C4-2B (cell line): ENCODE measurements around the gene GARNL3.

ENCODE experiments used
- CTCF ChIP-seq: fragments of 450-650 bp; conservative IDR thresholded peaks from 2 replicates; pipeline ENCODE4 v1.5.1; 2017; ENCODE audit warnings: mild to moderate bottlenecking
- ZFX ChIP-seq: fragments of 450-650 bp; IDR thresholded peaks from 2 replicates; pipeline ENCODE4 v1.6.1; 2017

- TF ChIP-seq CTCF: no peak
- TF ChIP-seq ZFX: no peak
Measured at GRCh38 chr9:127388856-127389238, 124.3 kb downstream of the GARNL3 start.
